Measurements from ENCODE around the gene MLYCD.

Gene MLYCD

DNA sequence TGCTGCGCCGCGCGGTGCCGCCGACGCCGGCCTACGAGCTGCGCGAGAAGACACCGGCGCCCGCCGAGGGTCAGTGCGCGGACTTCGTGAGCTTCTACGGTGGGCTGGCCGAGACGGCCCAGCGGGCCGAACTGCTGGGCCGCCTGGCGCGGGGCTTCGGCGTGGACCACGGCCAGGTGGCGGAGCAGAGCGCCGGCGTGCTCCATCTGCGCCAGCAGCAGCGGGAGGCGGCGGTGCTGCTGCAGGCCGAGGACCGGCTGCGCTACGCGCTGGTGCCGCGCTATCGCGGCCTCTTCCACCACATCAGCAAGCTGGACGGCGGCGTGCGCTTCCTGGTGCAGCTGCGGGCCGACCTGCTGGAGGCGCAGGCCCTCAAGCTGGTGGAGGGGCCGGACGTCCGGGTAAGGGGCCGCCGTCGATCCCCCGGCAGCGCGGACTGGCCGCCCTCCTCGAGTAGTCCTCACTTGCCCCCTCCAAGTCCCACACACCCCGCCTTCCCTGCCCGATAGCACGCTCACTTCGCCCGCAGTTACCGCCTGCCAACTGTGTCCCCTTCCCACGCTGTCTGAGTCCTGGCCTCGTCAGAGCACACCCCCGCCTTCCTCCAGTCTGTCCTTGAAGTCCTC, 470 bp downstream of the MLYCD start:
- DNase-seq (ENCODE audit: low read depth in 2 of 2): no peak

GRCh38 chr16:83899978-83900377, 1.1 kb downstream of the MLYCD start:
- DNase-seq (ENCODE audit: low read depth in 2 of 2): no peak

- DNase-seq (ENCODE audit: low read depth in 2 of 2): no peak
These were observed 1.7 kb downstream of the MLYCD start for GRCh38 chr16:83900571-83900970.

- no peak for DNase-seq (ENCODE audit: low read depth in 2 of 2)
These were observed 2.2 kb downstream of the MLYCD start for GRCh38 chr16:83901101-83901500.

GRCh38 chr16:83903751-83904150, 4.8 kb downstream of the MLYCD start:
- DNase-seq (ENCODE audit: low read depth in 2 of 2): no peak

GRCh38 chr16:83906683-83907082, 7.8 kb downstream of the MLYCD start:
- peak in 1 of 2 experiments; percentile 17 for DNase-seq (ENCODE audit: low read depth in 2 of 2)

DNA sequence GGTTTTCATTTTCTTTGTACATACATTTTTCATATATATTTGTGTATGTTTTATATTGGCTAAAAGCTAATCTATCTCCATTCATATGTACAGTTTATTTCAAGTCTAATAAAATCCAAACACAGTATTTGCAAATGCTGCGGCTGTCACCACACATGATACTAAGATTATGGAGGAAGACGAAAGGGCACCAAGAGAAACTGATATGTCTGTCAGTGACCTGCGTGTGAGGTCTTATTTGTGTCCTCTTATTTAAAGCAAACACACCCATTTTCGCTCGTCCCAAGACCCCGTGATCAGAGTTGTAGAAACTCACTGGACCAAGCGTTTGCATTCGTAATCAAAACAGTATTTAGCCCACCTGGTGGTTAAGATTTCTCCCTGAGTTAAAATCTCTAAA, 8.2 kb downstream of the MLYCD start:
- no peak for DNase-seq (ENCODE audit: low read depth in 2 of 2)

GRCh38 chr16:83907631-83908250, 8.8 kb downstream of the MLYCD start:
- DNase-seq (ENCODE audit: low read depth in 2 of 2): no peak

DNA sequence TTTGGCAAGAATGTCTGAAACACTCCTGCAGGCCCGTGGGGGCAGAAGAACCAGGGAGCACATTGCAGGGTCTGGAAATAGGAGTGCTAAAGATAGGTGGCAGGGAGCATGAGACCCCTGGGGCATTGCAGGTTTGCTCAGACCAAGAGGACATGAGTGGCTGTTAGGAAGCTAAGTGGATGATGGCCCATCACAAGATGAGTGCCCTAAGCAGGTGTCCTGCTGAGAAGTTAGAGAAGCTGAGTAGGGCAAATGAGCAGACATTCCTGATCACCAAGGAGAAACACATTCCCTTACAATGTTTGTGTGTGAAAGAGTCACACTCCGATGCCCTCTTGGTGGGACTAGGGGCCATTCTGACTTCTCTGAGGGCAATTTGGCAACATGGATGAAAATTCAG, 9.9 kb downstream of the MLYCD start:
- DNase-seq (ENCODE audit: low read depth in 2 of 2): no peak

DNA sequence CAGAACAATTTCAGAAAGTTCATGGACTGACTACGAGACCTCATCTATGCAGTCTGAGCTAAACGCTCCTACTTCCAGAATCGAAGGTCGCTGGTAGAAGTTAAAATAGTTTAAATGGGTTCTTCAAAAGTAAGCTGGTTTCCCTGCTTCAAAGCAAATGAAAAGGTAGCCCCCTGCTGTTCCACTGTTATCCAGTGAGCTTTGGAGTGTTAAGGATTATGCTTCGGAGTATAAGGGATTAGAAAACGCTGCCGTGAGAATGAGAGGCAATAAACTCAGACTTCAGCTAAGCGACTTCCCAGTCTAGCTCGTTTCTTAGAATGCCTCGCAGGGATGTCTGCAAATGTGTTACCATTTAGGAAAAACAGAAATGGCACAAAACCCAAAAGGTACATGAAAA, 12.4 kb downstream of the MLYCD start:
- DNase-seq (ENCODE audit: low read depth in 2 of 2): no peak

DNA sequence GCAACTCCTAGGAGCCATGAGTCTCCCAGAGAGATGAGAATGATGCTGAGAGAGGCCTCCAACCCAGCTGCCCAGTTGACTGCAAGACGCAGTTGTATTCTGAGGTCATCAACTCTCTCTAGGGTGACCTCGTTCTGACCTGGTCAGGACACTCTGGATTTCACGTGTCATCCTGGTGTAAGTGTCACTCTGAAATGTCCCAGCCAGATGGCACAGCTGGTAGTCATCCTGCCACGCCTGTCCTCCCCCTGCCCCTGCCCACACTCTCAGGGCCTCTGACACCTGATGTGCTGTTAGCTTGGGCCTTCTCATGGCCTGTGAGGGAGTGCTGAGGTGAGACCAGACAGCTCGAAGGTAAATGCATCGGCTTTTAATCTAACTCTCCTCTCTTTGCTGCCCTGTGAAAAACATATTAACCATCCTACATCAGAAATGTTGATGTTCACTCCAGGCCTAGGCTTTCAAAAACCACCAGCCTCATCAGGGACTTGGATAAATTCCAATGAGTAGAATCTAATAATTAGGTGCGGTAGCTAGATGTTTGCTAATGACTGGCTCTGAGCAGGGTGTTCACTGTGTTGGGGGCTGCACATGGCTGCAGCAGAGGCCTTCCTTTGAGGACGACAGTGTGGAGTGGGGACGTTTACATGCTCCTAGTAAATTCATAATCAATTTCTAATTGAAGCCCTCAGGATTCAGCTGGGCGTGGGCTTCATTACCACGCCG, 13.8 kb downstream of the MLYCD start:
- no peak for DNase-seq (ENCODE audit: low read depth in 2 of 2)

DNA sequence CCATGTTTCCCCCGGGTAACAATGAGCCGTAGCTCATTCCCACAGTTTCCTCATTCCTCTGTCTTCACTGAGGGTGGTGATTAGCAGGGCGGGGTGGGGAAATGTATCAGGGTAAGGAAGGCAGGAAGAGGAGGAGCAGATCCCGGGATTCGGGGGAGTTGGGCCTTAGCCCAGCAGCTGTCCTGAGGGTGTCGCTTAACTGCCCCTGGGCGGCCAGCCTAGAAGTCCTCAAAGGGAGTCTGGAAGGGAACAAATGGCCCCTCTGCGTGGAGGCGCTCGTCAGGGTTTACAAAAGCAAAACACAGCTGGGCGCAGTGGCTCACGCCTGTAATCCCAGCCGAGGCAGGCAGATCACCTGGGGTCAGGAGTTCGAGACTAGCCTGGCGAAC, 14.3 kb downstream of the MLYCD start:
- DNase-seq (ENCODE audit: low read depth in 2 of 2): no peak

GRCh38 chr16:83914091-83914710, 15.3 kb downstream of the MLYCD start:
- DNase-seq (ENCODE audit: low read depth in 2 of 2): no peak

DNA sequence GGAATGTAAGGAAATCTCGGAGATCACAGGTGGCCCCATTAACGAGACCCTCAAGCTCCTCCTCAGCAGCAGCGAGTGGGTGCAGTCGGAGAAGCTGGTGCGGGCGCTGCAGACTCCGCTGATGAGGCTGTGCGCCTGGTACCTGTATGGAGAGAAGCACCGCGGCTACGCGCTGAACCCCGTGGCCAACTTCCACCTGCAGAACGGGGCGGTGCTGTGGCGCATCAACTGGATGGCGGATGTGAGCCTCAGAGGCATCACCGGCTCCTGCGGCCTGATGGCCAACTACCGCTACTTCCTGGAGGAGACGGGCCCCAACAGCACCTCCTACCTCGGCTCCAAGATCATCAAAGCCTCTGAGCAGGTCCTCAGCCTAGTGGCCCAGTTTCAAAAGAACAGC, 16.2 kb downstream of the MLYCD start:
- DNase-seq (ENCODE audit: low read depth in 2 of 2): no peak

- no peak for DNase-seq (ENCODE audit: low read depth in 2 of 2)
These were observed 16.6 kb downstream of the MLYCD start for GRCh38 chr16:83915491-83915890.

DNA sequence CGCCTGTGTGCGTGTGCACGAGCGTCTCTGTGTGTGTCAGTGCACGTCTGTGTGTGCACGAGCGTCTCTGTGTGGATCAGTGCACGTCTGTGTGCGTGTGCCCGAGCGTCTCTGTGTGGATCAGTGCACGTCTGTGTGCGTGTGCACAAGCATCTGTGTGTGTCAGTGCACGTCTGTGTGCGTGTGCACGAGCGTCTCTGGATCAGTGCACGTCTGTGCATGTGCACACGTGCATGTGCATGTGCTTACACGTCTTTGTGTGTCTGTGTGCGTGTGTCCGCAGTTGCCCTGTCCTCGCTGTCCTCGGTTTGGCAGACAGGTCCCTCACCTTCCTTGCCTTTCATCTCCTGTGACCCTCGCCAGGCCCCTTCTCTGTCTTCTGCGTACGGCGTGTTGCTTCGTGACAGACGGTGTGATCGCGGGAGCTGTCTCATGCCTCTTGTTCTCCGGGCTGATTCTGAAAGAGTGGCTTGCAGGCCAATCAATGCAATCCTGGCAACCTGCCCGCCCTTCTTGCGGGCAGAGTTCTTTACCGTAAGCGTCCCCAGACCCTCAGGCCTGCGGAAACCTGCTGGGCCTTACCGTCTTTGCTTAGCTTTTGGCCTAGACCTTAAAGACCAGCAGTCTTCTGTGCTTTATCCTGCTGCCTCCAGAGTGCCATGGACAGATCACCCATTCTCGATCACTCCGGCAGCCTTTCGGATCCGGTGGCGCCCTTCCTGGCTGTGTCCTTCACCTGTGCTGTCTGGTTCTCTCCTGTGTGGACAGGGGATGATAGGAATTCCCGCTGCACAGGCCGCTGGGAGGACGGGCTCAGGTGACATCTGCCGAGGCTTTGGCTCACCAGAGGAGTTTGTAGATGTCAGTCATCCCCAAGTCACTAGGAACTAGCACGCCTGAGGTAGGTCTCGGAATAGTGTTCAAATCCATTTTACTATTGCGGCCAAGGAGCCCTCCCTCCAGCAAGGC, 18.5 kb downstream of the MLYCD start:
- no peak for DNase-seq (ENCODE audit: low read depth in 2 of 2)

- no peak for DNase-seq (ENCODE audit: low read depth in 2 of 2)
These were observed 22.1 kb downstream of the MLYCD start for GRCh38 chr16:83920894-83921491.

GRCh38 chr16:83923581-83924365, 24.9 kb downstream of the MLYCD start:
- DNase-seq (ENCODE audit: low read depth in 2 of 2): no peak

- no peak for DNase-seq (ENCODE audit: low read depth in 2 of 2)
These were observed 25.8 kb downstream of the MLYCD start for GRCh38 chr16:83924686-83925085.
